K562 (cell line): ENCODE data around the gene MSN. TPM values are rescaled to one million over a fixed set of nuclear protein-coding genes. Genes with fewer than 3 reads are reported as not detected.

Experiments used
- KAT2B ChIP-seq: IDR thresholded peaks from one replicate; pipeline ENCODE4 v1.6.1; 2012; ENCODE audit warnings: low read depth, mild to moderate bottlenecking, control low read depth, inconsistent platforms, low read length, moderate library complexity
- POLR2H ChIP-seq: IDR thresholded peaks from 2 replicates; pipeline ENCODE4 v1.6.1; 2016; ENCODE audit warnings: missing genetic modification characterization, low read depth, mild to moderate bottlenecking, control low read depth, missing compliant biosample characterization, moderate library complexity
- ZNF407 ChIP-seq: fragments of 450-650 bp; IDR thresholded peaks from 2 replicates; pipeline ENCODE4 v1.6.1; 2016; ENCODE audit warnings: low read depth
- polyA plus RNA-seq, 8 experiments: library from polyadenylated mRNA; depleted of rRNA in 4 of 8; stranded (reverse) in 5 of 8; unstranded in 3 of 8; fragments of >200 nt; fragmentation: Nextera tagmentation in 2 of 8; fragmentation: Illumina TruSeq in 1 of 8; extraction: Ambion mirVana in 2 of 8; extraction: Trizol in 1 of 8; gene quantifications; 2 replicates each; pipeline versions ENCODE4 v1.2.1 to v1.2.3, GENCODE V29; 2011 to 2014; ENCODE audit warnings: inconsistent platforms in 1 of 8, missing spikeins in 1 of 8
- total RNA-seq, 7 experiments: library from RNA; depleted of rRNA in 6 of 7; stranded (reverse); fragments of >200 nt in 6 of 7; fragmentation: Illumina TruSeq in 2 of 7; extraction: Trizol in 2 of 7; gene quantifications; 2 replicates each; pipeline versions ENCODE4 v1.2.1 to v1.2.3, GENCODE V29; 2011 to 2021; ENCODE audit warnings: low replicate concordance in 1 of 7

MSN gene
- total and polyA plus RNA-seq, 9 of the 15 experiments (the other 6 are each of a cell fraction or from before 2014, with no cell fraction given), result 128 to 486 (median 237) TPM

- TF ChIP-seq ZNF407 (no peak), POLR2H (tag) (no peak), KAT2B (no peak)
These were observed 102.3 kb downstream of the MSN start (continued) for GRCh38 chrX:65769564-65770292.
